ENCODE measurements around the gene RPE. TPM values are rescaled to one million over a fixed set of nuclear protein-coding genes. Genes with fewer than 3 reads are reported as not detected.

The RPE gene
- total and polyA plus RNA-seq, 4 donors = 33.4 to 68.0 (median 47.6) TPM

- H3K27me3 ChIP-seq (ENCODE audit: control insufficient read depth, insufficient read depth, low read length) = no peaks in the 10 kb centered on the region
- no peak for DNase-seq (ENCODE audit: low read depth in 4 of 6, low spot score in 6 of 6)
- H3K4me1 ChIP-seq (ENCODE audit: control insufficient read depth, insufficient read depth, low read length) = no peaks in the 10 kb centered on the region
- H3K27ac ChIP-seq (ENCODE audit: low read depth, low read length) = no peak overlapping the region
- H3K9me3 ChIP-seq (ENCODE audit: control insufficient read depth, insufficient read depth, low read length) = no peaks in the 10 kb centered on the region
- WGBS (ENCODE audit: insufficient coverage) = 87% methylated on average over 9 of the region's 9 CpGs
- no peak overlapping the region for H3K4me3 ChIP-seq (ENCODE audit: low read depth, low read length)
- peaks cover 3% of the 10 kb centered on the region for H3K36me3 ChIP-seq (ENCODE audit: control insufficient read depth, insufficient read depth, low read length)
Observed at GRCh38 chr2:209993968-209994367, 8.5 kb upstream of the RPE start.

GRCh38 chr2:209998596-209998995 lies 3.8 kb upstream of the RPE start:
- no CpG with 5 or more reads among the region's 1 CpG for WGBS (ENCODE audit: insufficient coverage)
- H3K27ac ChIP-seq (ENCODE audit: low read depth, low read length) = no peak overlapping the region
- H3K9me3 ChIP-seq (ENCODE audit: control insufficient read depth, insufficient read depth, low read length) = no peaks in the 10 kb centered on the region
- DNase-seq (ENCODE audit: low read depth in 4 of 6, low spot score in 6 of 6) = no peak
- no peaks in the 10 kb centered on the region for H3K27me3 ChIP-seq (ENCODE audit: control insufficient read depth, insufficient read depth, low read length)
- H3K36me3 ChIP-seq (ENCODE audit: control insufficient read depth, insufficient read depth, low read length) = peaks cover 7% of the 10 kb centered on the region
- H3K4me1 ChIP-seq (ENCODE audit: control insufficient read depth, insufficient read depth, low read length) = peaks cover 3% of the 10 kb centered on the region
- H3K4me3 ChIP-seq (ENCODE audit: low read depth, low read length) = no peak overlapping the region

- DNase-seq (ENCODE audit: low read depth in 4 of 6, low spot score in 6 of 6) = no peak
- no peak overlapping the region for H3K27ac ChIP-seq (ENCODE audit: low read depth, low read length)
- H3K4me1 ChIP-seq (ENCODE audit: control insufficient read depth, insufficient read depth, low read length) = peaks cover 3% of the 10 kb centered on the region
- peaks cover 4% of the 10 kb centered on the region for H3K36me3 ChIP-seq (ENCODE audit: control insufficient read depth, insufficient read depth, low read length)
- no peaks in the 10 kb centered on the region for H3K27me3 ChIP-seq (ENCODE audit: control insufficient read depth, insufficient read depth, low read length)
- 96% methylated on average over 31 of the region's 32 CpGs for WGBS (ENCODE audit: insufficient coverage)
- no peak overlapping the region for H3K4me3 ChIP-seq (ENCODE audit: low read depth, low read length)
- no peaks in the 10 kb centered on the region for H3K9me3 ChIP-seq (ENCODE audit: control insufficient read depth, insufficient read depth, low read length)
Observed at GRCh38 chr2:210000464-210001324, 1.7 kb upstream of the RPE start.

GRCh38 chr2:210003359-210003758 lies 921 bp downstream of the RPE start:
- Histone ChIP-seq H3K9me3 (ENCODE audit: control insufficient read depth, insufficient read depth, low read length) (no peaks in the 10 kb centered on the region), H3K4me3 (ENCODE audit: low read depth, low read length) (peak overlapping the region; percentile 75), H3K4me1 (ENCODE audit: control insufficient read depth, insufficient read depth, low read length) (peaks cover 3% of the 10 kb centered on the region), H3K27me3 (ENCODE audit: control insufficient read depth, insufficient read depth, low read length) (no peaks in the 10 kb centered on the region), H3K36me3 (ENCODE audit: control insufficient read depth, insufficient read depth, low read length) (peaks cover 7% of the 10 kb centered on the region), H3K27ac (ENCODE audit: low read depth, low read length) (no peak overlapping the region)
- WGBS (ENCODE audit: insufficient coverage) = no CpG with 5 or more reads among the region's 2 CpGs
- DNase-seq (ENCODE audit: low read depth in 4 of 6, low spot score in 6 of 6) = no peak

GRCh38 chr2:210004881-210005280 lies 2.4 kb downstream of the RPE start:
- Histone ChIP-seq H3K27ac (ENCODE audit: low read depth, low read length) (no peak overlapping the region), H3K9me3 (ENCODE audit: control insufficient read depth, insufficient read depth, low read length) (no peaks in the 10 kb centered on the region), H3K4me1 (ENCODE audit: control insufficient read depth, insufficient read depth, low read length) (peaks cover 3% of the 10 kb centered on the region), H3K36me3 (ENCODE audit: control insufficient read depth, insufficient read depth, low read length) (peaks cover 8% of the 10 kb centered on the region), H3K4me3 (ENCODE audit: low read depth, low read length) (no peak overlapping the region), H3K27me3 (ENCODE audit: control insufficient read depth, insufficient read depth, low read length) (no peaks in the 10 kb centered on the region)
- WGBS (ENCODE audit: insufficient coverage) = 58% methylated on average over 2 of the region's 2 CpGs
- no peak for DNase-seq (ENCODE audit: low read depth in 4 of 6, low spot score in 6 of 6)

- H3K4me1 ChIP-seq (ENCODE audit: control insufficient read depth, insufficient read depth, low read length) = no peaks in the 10 kb centered on the region
- no peak overlapping the region for H3K4me3 ChIP-seq (ENCODE audit: low read depth, low read length)
- no peak overlapping the region for H3K27ac ChIP-seq (ENCODE audit: low read depth, low read length)
- H3K36me3 ChIP-seq (ENCODE audit: control insufficient read depth, insufficient read depth, low read length) = peaks cover 4% of the 10 kb centered on the region
- no CpG with 5 or more reads among the region's 2 CpGs for WGBS (ENCODE audit: insufficient coverage)
- H3K27me3 ChIP-seq (ENCODE audit: control insufficient read depth, insufficient read depth, low read length) = no peaks in the 10 kb centered on the region
- no peak for DNase-seq (ENCODE audit: low read depth in 4 of 6, low spot score in 6 of 6)
- H3K9me3 ChIP-seq (ENCODE audit: control insufficient read depth, insufficient read depth, low read length) = no peaks in the 10 kb centered on the region
Observed at GRCh38 chr2:210007895-210008294, 5.5 kb downstream of the RPE start.

GRCh38 chr2:210009126-210009525 lies 6.7 kb downstream of the RPE start:
- Histone ChIP-seq H3K27ac (ENCODE audit: low read depth, low read length) (no peak overlapping the region), H3K4me1 (ENCODE audit: control insufficient read depth, insufficient read depth, low read length) (no peaks in the 10 kb centered on the region)
- no CpG with 5 or more reads among the region's 6 CpGs for WGBS (ENCODE audit: insufficient coverage)

GRCh38 chr2:210009896-210010295 lies 7.5 kb downstream of the RPE start:
- Histone ChIP-seq H3K9me3 (ENCODE audit: control insufficient read depth, insufficient read depth, low read length) (no peaks in the 10 kb centered on the region), H3K27ac (ENCODE audit: low read depth, low read length) (no peak overlapping the region), H3K27me3 (ENCODE audit: control insufficient read depth, insufficient read depth, low read length) (no peaks in the 10 kb centered on the region), H3K36me3 (ENCODE audit: control insufficient read depth, insufficient read depth, low read length) (peaks cover 8% of the 10 kb centered on the region), H3K4me3 (ENCODE audit: low read depth, low read length) (no peak overlapping the region), H3K4me1 (ENCODE audit: control insufficient read depth, insufficient read depth, low read length) (no peaks in the 10 kb centered on the region)
- no peak for DNase-seq (ENCODE audit: low read depth in 4 of 6, low spot score in 6 of 6)
- no CpG with 5 or more reads among the region's 3 CpGs for WGBS (ENCODE audit: insufficient coverage)

More at GRCh38 chr2:210009126-210009525, 6.7 kb downstream of the RPE start:
- no peak for DNase-seq (ENCODE audit: low read depth in 4 of 6, low spot score in 6 of 6)
- Histone ChIP-seq H3K9me3 (ENCODE audit: control insufficient read depth, insufficient read depth, low read length) (no peaks in the 10 kb centered on the region), H3K4me3 (ENCODE audit: low read depth, low read length) (no peak overlapping the region), H3K36me3 (ENCODE audit: control insufficient read depth, insufficient read depth, low read length) (peaks cover 7% of the 10 kb centered on the region), H3K27me3 (ENCODE audit: control insufficient read depth, insufficient read depth, low read length) (no peaks in the 10 kb centered on the region)

- H3K27me3 ChIP-seq (ENCODE audit: control insufficient read depth, insufficient read depth, low read length) = no peaks in the 10 kb centered on the region
- no peaks in the 10 kb centered on the region for H3K4me1 ChIP-seq (ENCODE audit: control insufficient read depth, insufficient read depth, low read length)
- WGBS (ENCODE audit: insufficient coverage) = no CpG with 5 or more reads among the region's 1 CpG
- no peaks in the 10 kb centered on the region for H3K9me3 ChIP-seq (ENCODE audit: control insufficient read depth, insufficient read depth, low read length)
- H3K4me3 ChIP-seq (ENCODE audit: low read depth, low read length) = no peak overlapping the region
- H3K27ac ChIP-seq (ENCODE audit: low read depth, low read length) = no peak overlapping the region
- no peak for DNase-seq (ENCODE audit: low read depth in 4 of 6, low spot score in 6 of 6)
- peaks cover 10% of the 10 kb centered on the region for H3K36me3 ChIP-seq (ENCODE audit: control insufficient read depth, insufficient read depth, low read length)
Observed at GRCh38 chr2:210020138-210020537, 17.7 kb downstream of the RPE start.

GRCh38 chr2:210022824-210023223 lies 20.4 kb downstream of the RPE start:
- no peaks in the 10 kb centered on the region for H3K4me1 ChIP-seq (ENCODE audit: control insufficient read depth, insufficient read depth, low read length)
- no peaks in the 10 kb centered on the region for H3K36me3 ChIP-seq (ENCODE audit: control insufficient read depth, insufficient read depth, low read length)
- H3K27ac ChIP-seq (ENCODE audit: low read depth, low read length) = no peak overlapping the region
- H3K4me3 ChIP-seq (ENCODE audit: low read depth, low read length) = no peak overlapping the region
- H3K27me3 ChIP-seq (ENCODE audit: control insufficient read depth, insufficient read depth, low read length) = no peaks in the 10 kb centered on the region
- H3K9me3 ChIP-seq (ENCODE audit: control insufficient read depth, insufficient read depth, low read length) = no peaks in the 10 kb centered on the region
- no peak for DNase-seq (ENCODE audit: low read depth in 4 of 6, low spot score in 6 of 6)
- WGBS (ENCODE audit: insufficient coverage) = 57% methylated on average over 1 of the region's 3 CpGs
